IMR-90 (cell line): ENCODE measurements around the gene LRP11. TPM values are rescaled to one million over a fixed set of nuclear protein-coding genes. Genes with fewer than 3 reads are reported as not detected.
"Not testable (repeated sequence)": the region's sequence is repeated elsewhere in the genome, so short reads cannot be mapped to it uniquely, and the experiment has no call there.

ENCODE experiments used
- ATAC-seq: fragments of 200-7000 bp; cut with Tn5 transposase; 2 replicates; pipeline ENCODE4 v1.9.1; 2020; ENCODE audit warnings: low read depth, mild to moderate bottlenecking, moderate library complexity
- BruUV-seq: library from RNA; stranded (reverse); fragments of 400-500 nt; replicated peaks from 2 replicates; lab custom pipeline; 2021; lab: Mats Ljungman, UMichigan
- CTCF ChIA-PET: fragments of 300-600 bp; formaldehyde crosslinking; extraction: SDS; loops from one replicate; lab custom pipeline; 2021; ENCODE audit warnings: antibody characterized with exemption; lab: Yijun Ruan, JAX
- POLR2A ChIA-PET: fragments of 300-600 bp; sonication (Branson Sonifier 250); formaldehyde crosslinking; loops from one replicate; lab custom pipeline; 2022; ENCODE audit warnings: antibody characterized with exemption; ENCODE audit not compliant: unreplicated experiment; lab: Charles Lee
- DNase-seq: peaks from one replicate; pipeline ENCODE4 v3.0.0; 2013
- H2AFZ ChIP-seq: replicated peaks from 2 replicates; pipeline ENCODE3; 2013; ENCODE audit warnings: low read length, mild to moderate bottlenecking; ENCODE audit not compliant: poor library complexity
- H2AK5ac ChIP-seq: 2 replicates; pipeline ENCODE4 v1.6.1; 2013; ENCODE audit warnings: low read depth, low read length, inconsistent platforms
- H2AK9ac ChIP-seq: replicated peaks from 2 replicates; pipeline ENCODE3; 2013; ENCODE audit warnings: mild to moderate bottlenecking, low read depth, low read length, moderate library complexity; ENCODE audit not compliant: poor library complexity
- H2BK120ac ChIP-seq: 2 replicates; pipeline ENCODE4 v1.6.1; 2013; ENCODE audit warnings: low read depth, low read length, inconsistent platforms
- H2BK15ac ChIP-seq: 3 replicates; pipeline ENCODE4 v1.6.1; 2013; ENCODE audit warnings: low read depth, low read length, inconsistent platforms
- H2BK20ac ChIP-seq: 2 replicates; pipeline ENCODE4 v1.6.1; 2013; ENCODE audit warnings: low read depth, mild to moderate bottlenecking, inconsistent platforms, low read length, moderate library complexity
- H2BK5ac ChIP-seq: 2 replicates; pipeline ENCODE4 v1.6.1; 2013; ENCODE audit warnings: mild to moderate bottlenecking, low read depth, low read length, inconsistent platforms; ENCODE audit not compliant: poor library complexity, severe bottlenecking
- H3K14ac ChIP-seq: replicated peaks from 2 replicates; pipeline ENCODE4 v1.6.1; 2013; ENCODE audit warnings: low read depth, low read length, inconsistent platforms
- H3K18ac ChIP-seq: 2 replicates; pipeline ENCODE4 v1.6.1; 2013; ENCODE audit warnings: low read depth, low read length, control low read depth
- H3K23ac ChIP-seq: 2 replicates; pipeline ENCODE4 v1.6.1; 2013; ENCODE audit warnings: low read depth, low read length, inconsistent platforms
- H3K27ac ChIP-seq: 2 replicates; pipeline ENCODE4 v1.5.1; 2013; ENCODE audit warnings: mild to moderate bottlenecking, control low read depth, low read length; ENCODE audit not compliant: insufficient read depth
- H3K27me3 ChIP-seq: 2 replicates; pipeline ENCODE4 v1.6.1; 2013; ENCODE audit warnings: low read length; ENCODE audit not compliant: control insufficient read depth, insufficient read depth
- H3K36me3 ChIP-seq: 2 replicates; pipeline ENCODE4 v1.6.1; 2013; ENCODE audit warnings: low read length, mixed read lengths; ENCODE audit not compliant: control insufficient read depth, insufficient read depth
- H3K4ac ChIP-seq: 2 replicates; pipeline ENCODE4 v1.6.1; 2013; ENCODE audit warnings: low read depth, low read length, inconsistent platforms
- H3K4me1 ChIP-seq: 2 replicates; pipeline ENCODE4 v1.6.1; 2013; ENCODE audit warnings: low read length, mixed read lengths; ENCODE audit not compliant: control insufficient read depth, insufficient read depth
- H3K4me2 ChIP-seq: 2 replicates; pipeline ENCODE4 v1.6.1; 2013; ENCODE audit warnings: low read depth, mild to moderate bottlenecking, control low read depth, low read length, moderate library complexity
- H3K4me3 ChIP-seq: 2 replicates; pipeline ENCODE4 v1.5.1; 2013; ENCODE audit warnings: low read depth, mild to moderate bottlenecking, control low read depth, low read length, moderate library complexity; ENCODE audit not compliant: insufficient read depth
- H3K56ac ChIP-seq: 2 replicates; pipeline ENCODE4 v1.6.1; 2013; ENCODE audit warnings: low read length, inconsistent platforms; ENCODE audit not compliant: insufficient read depth; ENCODE audit errors: extremely low read depth
- H3K79me1 ChIP-seq, 2 experiments: 2 replicates each; pipeline ENCODE4 v1.6.1; 2013; ENCODE audit warnings: low read length in 2 of 2, inconsistent platforms in 1 of 2, low read depth in 1 of 2
- H3K9ac ChIP-seq: 2 replicates; pipeline ENCODE4 v1.6.1; 2013; ENCODE audit warnings: low read depth, low read length, control low read depth
- H3K9me1 ChIP-seq: 2 replicates; pipeline ENCODE4 v1.6.1; 2013; ENCODE audit warnings: low read length, inconsistent platforms; ENCODE audit not compliant: insufficient read depth
- H3K9me3 ChIP-seq: 2 replicates; pipeline ENCODE4 v1.6.1; 2013; ENCODE audit warnings: low read length; ENCODE audit not compliant: control insufficient read depth, insufficient read depth
- H4K20me1 ChIP-seq: 2 replicates; pipeline ENCODE4 v1.6.1; 2013; ENCODE audit warnings: low read length, inconsistent platforms; ENCODE audit not compliant: insufficient read depth
- H4K5ac ChIP-seq: 2 replicates; pipeline ENCODE4 v1.6.1; 2013; ENCODE audit warnings: mild to moderate bottlenecking, low read depth, low read length, control low read depth
- H4K8ac ChIP-seq, 2 experiments: 2 replicates each; pipeline ENCODE4 v1.6.1; 2013; ENCODE audit warnings: low read depth in 2 of 2, low read length in 2 of 2, control low read depth in 1 of 2, inconsistent platforms in 1 of 2
- H4K91ac ChIP-seq: 2 replicates; pipeline ENCODE4 v1.6.1; 2013; ENCODE audit warnings: low read depth, low read length, inconsistent platforms; ENCODE audit not compliant: insufficient read depth
- WGBS, 2 experiments: methylation state at CpG; one replicate each; pipeline versions ENCODE4 v1.1.5 to v1.1.7; 2013; ENCODE audit warnings: missing lambda C conversion rate in 2 of 2; ENCODE audit not compliant: insufficient read length in 1 of 2; ENCODE audit errors: extremely low coverage in 2 of 2; 5-methylcytosine and 5-hydroxymethylcytosine counted together
- dilution Hi-C: fragments of 300-500 bp; cut with HindIII; formaldehyde crosslinking; loops from one replicate; pipeline ENCODE4 v1.14.3; 2018; ENCODE audit warnings: low sequenced_read_pairs; ENCODE audit not compliant: unreplicated experiment
- in situ Hi-C: fragments of 300-500 bp; cut with MboI; formaldehyde crosslinking; loops from 3 replicates; pipeline ENCODE4 v1.14.3; 2019; ENCODE audit warnings: low sequenced_read_pairs, inconsistent platforms, mixed read lengths
- intact Hi-C: fragments of 100-400 bp; cut with micrococcal nuclease; formaldehyde crosslinking; loops from 2 replicates; pipeline ENCODE4 v1.10.0; 2022
- polyA plus RNA-seq, 3 experiments: library from polyadenylated mRNA; depleted of rRNA; stranded (reverse); fragments of >200 nt; gene quantifications; 2 replicates each; pipeline ENCODE4 v1.2.3, GENCODE V29; 2012; ENCODE audit warnings: low replicate concordance in 1 of 3
- total RNA-seq: library from RNA; depleted of rRNA; stranded (reverse); fragments of >200 nt; gene quantifications from 2 replicates; pipeline ENCODE4 v1.2.3, GENCODE V29; 2012

Gene LRP11
- total and polyA plus RNA-seq, 2 of the 4 experiments (the other 2 are of a cell fraction), result 48.8 to 63.8 TPM

- H3K4me2 ChIP-seq, H2BK15ac ChIP-seq, H3K18ac ChIP-seq, H4K8ac ChIP-seq, H2AFZ ChIP-seq, H4K20me1 ChIP-seq, DNase-seq, ATAC-seq, H2AK9ac ChIP-seq, POLR2A ChIA-PET, intact Hi-C loops, H3K27ac ChIP-seq, H3K23ac ChIP-seq, H4K5ac ChIP-seq, H2BK20ac ChIP-seq, H3K36me3 ChIP-seq, dilution Hi-C loops, H2BK120ac ChIP-seq, H3K4me3 ChIP-seq, H3K4ac ChIP-seq, H3K4me1 ChIP-seq, BruUV-seq, H3K79me1 ChIP-seq, H2AK5ac ChIP-seq, CTCF ChIA-PET, H3K14ac ChIP-seq, H3K9me1 ChIP-seq, in situ Hi-C loops, H3K9ac ChIP-seq, H2BK5ac ChIP-seq, H4K91ac ChIP-seq, H3K56ac ChIP-seq: not testable (repeated sequence)
- no CpG with 5 or more reads among the region's 4 CpGs for WGBS, 2 experiments
- Histone ChIP-seq H3K9me3 (peaks cover 12% of the 10 kb centered on the region), H3K27me3 (peaks cover 20% of the 10 kb centered on the region)
Observed at GRCh38 chr6:149908480-149908879, 44.3 kb upstream of the LRP11 start.
